Measurements from ENCODE around the gene NAA10.
A peak's percentile ranks its signal among the peaks of the same experiment; 100 is the strongest.

The NAA10 gene

GRCh38 chrX:153972368-153973126, 37.7 kb upstream of the NAA10 start, which contains the start of gene TMEM187:
Gene TMEM187, plus strand, starts transcription at chrX:153972754. Its CDS starts 9,309 bp downstream, at chrX:153982063.
- TF ChIP-seq, protein P1, sequence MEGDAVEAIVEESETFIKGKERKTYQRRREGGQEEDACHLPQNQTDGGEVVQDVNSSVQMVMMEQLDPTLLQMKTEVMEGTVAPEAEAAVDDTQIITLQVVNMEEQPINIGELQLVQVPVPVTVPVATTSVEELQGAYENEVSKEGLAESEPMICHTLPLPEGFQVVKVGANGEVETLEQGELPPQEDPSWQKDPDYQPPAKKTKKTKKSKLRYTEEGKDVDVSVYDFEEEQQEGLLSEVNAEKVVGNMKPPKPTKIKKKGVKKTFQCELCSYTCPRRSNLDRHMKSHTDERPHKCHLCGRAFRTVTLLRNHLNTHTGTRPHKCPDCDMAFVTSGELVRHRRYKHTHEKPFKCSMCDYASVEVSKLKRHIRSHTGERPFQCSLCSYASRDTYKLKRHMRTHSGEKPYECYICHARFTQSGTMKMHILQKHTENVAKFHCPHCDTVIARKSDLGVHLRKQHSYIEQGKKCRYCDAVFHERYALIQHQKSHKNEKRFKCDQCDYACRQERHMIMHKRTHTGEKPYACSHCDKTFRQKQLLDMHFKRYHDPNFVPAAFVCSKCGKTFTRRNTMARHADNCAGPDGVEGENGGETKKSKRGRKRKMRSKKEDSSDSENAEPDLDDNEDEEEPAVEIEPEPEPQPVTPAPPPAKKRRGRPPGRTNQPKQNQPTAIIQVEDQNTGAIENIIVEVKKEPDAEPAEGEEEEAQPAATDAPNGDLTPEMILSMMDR (conservative IDR thresholded peaks at IDR 0.05) = no peak
- TF ChIP-seq ZFX (IDR thresholded peaks at IDR 0.05) = peak; percentile 70; the same call in 1 of the 2 replicates

GRCh38 chrX:153971450-153972367, 36.9 kb upstream of the NAA10 start, which contains the start of gene HCFC1:
Gene HCFC1, minus strand, starts transcription at chrX:153971818. Its CDS starts 978 bp downstream, at chrX:153970840.
- H3K27ac ChIP-seq = peak within 1 kb of the TSS; percentile 100
- TF ChIP-seq, protein P1 (conservative IDR thresholded peaks at IDR 0.05) = no peak
- no peak for TF ChIP-seq ZFX (IDR thresholded peaks at IDR 0.05)

More at GRCh38 chrX:153972368-153973126, 37.7 kb upstream of the NAA10 start, which contains the start of gene TMEM187:
- H3K27ac ChIP-seq = peak within 1 kb of the TSS; percentile 100

GRCh38 chrX:153971124-153971449, 36.2 kb upstream of the NAA10 start:
- H3K27ac ChIP-seq = peak overlapping the region; percentile 100
- no peak for TF ChIP-seq ZFX (IDR thresholded peaks at IDR 0.05)
- TF ChIP-seq, protein P1 (conservative IDR thresholded peaks at IDR 0.05) = no peak

DNA sequence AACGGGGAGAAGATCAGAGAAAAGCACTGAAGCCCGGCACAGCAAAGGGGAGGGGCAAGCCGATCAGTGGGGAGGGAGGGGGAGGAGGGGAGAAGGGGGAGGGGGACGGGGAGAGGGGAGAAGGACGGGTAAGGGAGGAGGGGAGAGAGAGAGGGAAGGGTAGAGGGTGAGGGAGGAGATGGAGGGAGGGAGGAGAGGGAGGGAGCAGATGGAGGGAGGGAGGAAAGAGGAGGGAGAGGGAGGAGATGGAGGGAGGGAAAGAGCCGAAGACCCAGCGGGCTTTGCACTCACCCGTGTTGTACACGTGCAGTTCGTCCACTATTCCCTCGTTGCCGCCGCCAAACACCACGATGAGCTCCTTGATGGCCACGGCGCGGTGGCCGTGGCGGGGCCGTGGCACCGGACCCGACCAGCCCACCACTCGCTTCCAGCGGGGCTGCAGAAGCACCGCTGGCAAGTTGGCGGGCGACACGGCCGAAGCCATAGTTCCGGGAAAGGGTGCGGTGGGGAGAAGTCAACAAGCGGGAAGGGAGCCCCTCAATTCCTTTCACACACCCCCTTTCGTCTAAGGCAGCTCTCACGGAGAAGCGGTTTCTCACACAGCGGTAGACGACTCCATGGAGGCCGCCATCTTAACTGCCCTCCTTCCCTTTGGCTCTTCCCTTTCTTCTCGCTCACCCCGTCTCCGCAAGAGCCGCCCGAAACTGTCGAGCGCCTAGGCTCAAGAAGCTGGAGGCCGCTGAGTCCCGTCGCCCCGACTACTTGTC, 35.7 kb upstream of the NAA10 start:
- H3K27ac ChIP-seq = peak overlapping the region; percentile 100
- TF ChIP-seq ZFX (IDR thresholded peaks at IDR 0.05) = no peak
- TF ChIP-seq, protein P1 (conservative IDR thresholded peaks at IDR 0.05) = no peak

GRCh38 chrX:153969904-153970356, 35.1 kb upstream of the NAA10 start:
- no peak for TF ChIP-seq ZFX (IDR thresholded peaks at IDR 0.05)
- TF ChIP-seq, protein P1 (conservative IDR thresholded peaks at IDR 0.05) = no peak

GRCh38 chrX:153969125-153969903, 34.5 kb upstream of the NAA10 start:
- peak overlapping the region; percentile 100 for H3K27ac ChIP-seq
- no peak for TF ChIP-seq ZFX (IDR thresholded peaks at IDR 0.05)
- TF ChIP-seq, protein P1 (conservative IDR thresholded peaks at IDR 0.05) = no peak

More at GRCh38 chrX:153969904-153970356, 35.1 kb upstream of the NAA10 start:
- H3K27ac ChIP-seq = peak overlapping the region; percentile 100

Measured in C4-2B (cell line).